PC-9 (cell line): ENCODE data around the gene EIF2AK3.

ENCODE experiments used
- CTCF ChIP-seq: fragments of 200-600 bp; sonication (generic); conservative IDR thresholded peaks from 2 replicates; pipeline ENCODE4 v1.6.1; 2017; ENCODE audit warnings: mixed run types, antibody characterized with exemption, mild to moderate bottlenecking, moderate library complexity
- EZH2 ChIP-seq: fragments of 200-600 bp; sonication (generic); IDR thresholded peaks from 2 replicates; pipeline ENCODE4 v1.8.0; 2017; ENCODE audit warnings: antibody characterized with exemption, low read depth

GRCh38 chr2:88537640-88538039 is 89.6 kb downstream of the EIF2AK3 start:
- TF ChIP-seq EZH2 (no peak), CTCF (no peak)
